Measurements from ENCODE around the gene DCD. TPM values are rescaled to one million over a fixed set of nuclear protein-coding genes. Genes with fewer than 3 reads are reported as not detected.
"Not testable (repeated sequence)": the region's sequence is repeated elsewhere in the genome, so short reads cannot be mapped to it uniquely, and the experiment has no call there.

Gene DCD
- total RNA-seq, 8 experiments from 2014 or later: not detected

- peak in 1 of 8 experiments; percentile 21 for ATAC-seq (replicated peaks in 6 of 8)
- 0 to 77% (median 67%) methylated on average over 1 to 3 of the region's 3 CpGs; no CpG with 5 or more reads in 2 of the 10 experiments for WGBS, 10 experiments
These were observed 17.0 kb upstream of the DCD start for GRCh38 chr12:54665022-54665635.

DNA sequence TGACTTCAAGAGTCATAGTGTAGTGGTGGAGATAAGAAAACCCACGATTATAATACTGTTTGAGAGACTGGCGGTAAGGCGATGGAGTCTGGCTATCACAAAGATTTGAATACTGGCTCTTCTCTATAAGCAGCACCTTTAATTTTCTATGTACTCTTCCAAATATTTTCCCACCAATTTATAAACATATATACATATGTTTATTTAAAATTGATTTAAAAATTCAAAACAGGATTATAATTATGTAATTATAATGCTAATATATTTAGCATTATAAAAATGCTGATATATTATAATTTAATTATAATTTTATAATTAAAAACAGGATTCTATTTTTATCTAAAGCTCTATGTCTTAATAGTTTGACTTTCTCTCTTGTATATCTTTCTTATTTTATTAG, 15.4 kb upstream of the DCD start:
- Histone ChIP-seq H3K27ac (no peak overlapping the region), H3K4me3 (no peak overlapping the region), H3K4me1 (replicated peaks in 1 of 2) (no peaks in the 10 kb centered on the region)
- WGBS, 10 experiments: 56 to 100% (median 80%) methylated on average over 1 to 3 of the region's 3 CpGs; no CpG with 5 or more reads in 2 of the 10 experiments
- in situ Hi-C loops (cut with MboI; ENCODE audit: low pct_unique_long_range_greater_than_20kb in 2 of 9, low sequenced_read_pairs in 9 of 9, unreplicated experiment in 9 of 9): no loop called here
- ATAC-seq (replicated peaks in 6 of 8): no peak

More at GRCh38 chr12:54665022-54665635, 17.0 kb upstream of the DCD start:
- in situ Hi-C loops (cut with MboI; ENCODE audit: low pct_unique_long_range_greater_than_20kb in 2 of 9, low sequenced_read_pairs in 9 of 9, unreplicated experiment in 9 of 9); H3K4me1 ChIP-seq (replicated peaks in 1 of 2); H3K4me3 ChIP-seq; H3K27ac ChIP-seq: not testable (repeated sequence)

GRCh38 chr12:54662026-54662425, 13.9 kb upstream of the DCD start:
- H3K27ac ChIP-seq: peak overlapping the region in 1 of 2 donors; percentile 27
- in situ Hi-C loops (cut with MboI; ENCODE audit: low pct_unique_long_range_greater_than_20kb in 2 of 9, low sequenced_read_pairs in 9 of 9, unreplicated experiment in 9 of 9): no loop called here
- no peak overlapping the region for H3K4me3 ChIP-seq
- peak in 5 of 8 experiments; percentile 75 to 95 (median 87) for ATAC-seq (replicated peaks in 6 of 8)
- H3K4me1 ChIP-seq (replicated peaks in 1 of 2): no peaks in the 10 kb centered on the region
- 5 to 70% (median 39%) methylated on average over 1 to 3 of the region's 3 CpGs for WGBS, 10 experiments

DNA sequence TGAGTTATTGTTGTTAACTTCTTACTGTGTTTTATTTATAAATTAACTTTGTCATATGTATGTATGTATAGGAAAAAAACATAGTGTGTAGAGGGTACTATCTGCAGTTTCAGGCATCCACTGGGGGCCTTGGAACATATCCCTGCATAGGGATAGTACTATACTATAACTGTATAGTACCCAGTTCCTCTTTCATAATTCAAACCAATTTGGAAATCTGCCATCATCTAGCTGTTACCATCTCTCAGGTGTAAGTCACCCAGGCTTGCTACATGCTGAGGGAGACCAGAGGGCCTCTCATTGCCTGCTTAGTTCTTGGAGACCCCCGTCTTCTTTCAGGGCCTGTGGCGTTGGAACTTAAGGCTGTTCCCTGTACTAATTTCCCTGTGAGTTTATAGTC, 12.9 kb upstream of the DCD start:
- in situ Hi-C loops (cut with MboI; ENCODE audit: low pct_unique_long_range_greater_than_20kb in 2 of 9, low sequenced_read_pairs in 9 of 9, unreplicated experiment in 9 of 9): no loop called here
- H3K4me3 ChIP-seq: no peak overlapping the region
- 14 to 100% (median 83%) methylated on average over 1 of the region's 2 CpGs; no CpG with 5 or more reads in 7 of the 10 experiments for WGBS, 10 experiments
- ATAC-seq (replicated peaks in 6 of 8): no peak
- H3K27ac ChIP-seq: no peak overlapping the region
- H3K4me1 ChIP-seq (replicated peaks in 1 of 2): peaks cover 0 to 5% of the 10 kb centered on the region in 2 donors

GRCh38 chr12:54660320-54660962, 12.3 kb upstream of the DCD start:
- H3K27ac ChIP-seq: no peak overlapping the region
- ATAC-seq (replicated peaks in 6 of 8): no peak
- H3K4me3 ChIP-seq: no peak overlapping the region
- in situ Hi-C loops (cut with MboI; ENCODE audit: low pct_unique_long_range_greater_than_20kb in 2 of 9, low sequenced_read_pairs in 9 of 9, unreplicated experiment in 9 of 9): no loop called here
- peaks cover 0 to 5% of the 10 kb centered on the region in 2 donors for H3K4me1 ChIP-seq (replicated peaks in 1 of 2)
- 6 to 92% (median 64%) methylated on average over 1 to 10 of the region's 10 CpGs for WGBS, 10 experiments

- WGBS, 10 experiments: 15 to 93% (median 85%) methylated on average over 1 to 7 of the region's 19 CpGs; no CpG with 5 or more reads in 1 of the 10 experiments
- Histone ChIP-seq H3K27ac (no peak overlapping the region), H3K4me3 (no peak overlapping the region), H3K4me1 (replicated peaks in 1 of 2) (peaks cover 5 to 13% of the 10 kb centered on the region in 2 donors)
- ATAC-seq (replicated peaks in 6 of 8): peak in 3 of 8 experiments; percentile 85 to 86 (median 86)
- in situ Hi-C loops (cut with MboI; ENCODE audit: low pct_unique_long_range_greater_than_20kb in 2 of 9, low sequenced_read_pairs in 9 of 9, unreplicated experiment in 9 of 9): no loop called here
These were observed 10.4 kb upstream of the DCD start for GRCh38 chr12:54658306-54659264.

- no peak overlapping the region for H3K27ac ChIP-seq
- ATAC-seq (replicated peaks in 6 of 8): peak in 6 of 8 experiments; percentile 24 to 71 (median 51)
- in situ Hi-C loops (cut with MboI; ENCODE audit: low pct_unique_long_range_greater_than_20kb in 2 of 9, low sequenced_read_pairs in 9 of 9, unreplicated experiment in 9 of 9): no loop called here
- WGBS, 10 experiments: 17 to 100% (median 87%) methylated on average over 1 to 6 of the region's 6 CpGs; no CpG with 5 or more reads in 3 of the 10 experiments
- peaks cover 5 to 13% of the 10 kb centered on the region in 2 donors for H3K4me1 ChIP-seq (replicated peaks in 1 of 2)
- H3K4me3 ChIP-seq: no peak overlapping the region
These were observed 9.0 kb upstream of the DCD start for GRCh38 chr12:54657105-54657607.

GRCh38 chr12:54654926-54655325, 6.8 kb upstream of the DCD start:
- H3K4me3 ChIP-seq: no peak overlapping the region
- H3K4me1 ChIP-seq (replicated peaks in 1 of 2): peaks cover 5 to 13% of the 10 kb centered on the region in 2 donors
- H3K27ac ChIP-seq: peak overlapping the region in 1 of 2 donors; percentile 39
- peak in 3 of 8 experiments; percentile 30 to 61 (median 58) for ATAC-seq (replicated peaks in 6 of 8)
- in situ Hi-C loops (cut with MboI; ENCODE audit: low pct_unique_long_range_greater_than_20kb in 2 of 9, low sequenced_read_pairs in 9 of 9, unreplicated experiment in 9 of 9): no loop called here
- WGBS, 10 experiments: 0 to 51% (median 19%) methylated on average over 1 to 2 of the region's 2 CpGs; no CpG with 5 or more reads in 7 of the 10 experiments

GRCh38 chr12:54653025-54653424, 4.9 kb upstream of the DCD start:
- H3K4me3 ChIP-seq: no peak overlapping the region
- in situ Hi-C loops (cut with MboI; ENCODE audit: low pct_unique_long_range_greater_than_20kb in 2 of 9, low sequenced_read_pairs in 9 of 9, unreplicated experiment in 9 of 9): no loop called here
- H3K4me1 ChIP-seq (replicated peaks in 1 of 2): peaks cover 5 to 13% of the 10 kb centered on the region in 2 donors
- ATAC-seq (replicated peaks in 6 of 8): no peak
- H3K27ac ChIP-seq: no peak overlapping the region
- 20 to 84% (median 56%) methylated on average over 1 to 8 of the region's 9 CpGs; no CpG with 5 or more reads in 1 of the 10 experiments for WGBS, 10 experiments

- H3K4me1 ChIP-seq (replicated peaks in 1 of 2): peaks cover 5 to 7% of the 10 kb centered on the region in 2 donors
- no peak overlapping the region for H3K4me3 ChIP-seq
- WGBS, 10 experiments: 29 to 87% (median 65%) methylated on average over 2 to 5 of the region's 5 CpGs; no CpG with 5 or more reads in 1 of the 10 experiments
- in situ Hi-C loops (cut with MboI; ENCODE audit: low pct_unique_long_range_greater_than_20kb in 2 of 9, low sequenced_read_pairs in 9 of 9, unreplicated experiment in 9 of 9): no loop called here
- H3K27ac ChIP-seq: no peak overlapping the region
- ATAC-seq (replicated peaks in 6 of 8): no peak
These were observed 2.7 kb upstream of the DCD start for GRCh38 chr12:54650889-54651288.

GRCh38 chr12:54650409-54650808, 2.2 kb upstream of the DCD start:
- in situ Hi-C loops (cut with MboI; ENCODE audit: low pct_unique_long_range_greater_than_20kb in 2 of 9, low sequenced_read_pairs in 9 of 9, unreplicated experiment in 9 of 9): no loop called here
- WGBS, 10 experiments: 49 to 100% (median 57%) methylated on average over 1 to 4 of the region's 4 CpGs; no CpG with 5 or more reads in 1 of the 10 experiments
- H3K27ac ChIP-seq: no peak overlapping the region
- H3K4me3 ChIP-seq: no peak overlapping the region
- ATAC-seq (replicated peaks in 6 of 8): peak in 1 of 8 experiments; percentile 20
- H3K4me1 ChIP-seq (replicated peaks in 1 of 2): peaks cover 5 to 7% of the 10 kb centered on the region in 2 donors

GRCh38 chr12:54649825-54650224, 1.7 kb upstream of the DCD start:
- in situ Hi-C loops (cut with MboI; ENCODE audit: low pct_unique_long_range_greater_than_20kb in 2 of 9, low sequenced_read_pairs in 9 of 9, unreplicated experiment in 9 of 9): no loop called here
- H3K4me3 ChIP-seq: no peak overlapping the region
- no peak overlapping the region for H3K27ac ChIP-seq
- no peak for ATAC-seq (replicated peaks in 6 of 8)
- H3K4me1 ChIP-seq (replicated peaks in 1 of 2): peaks cover under 1 to 4% of the 10 kb centered on the region in 2 donors
- 0 to 40% (median 0%) methylated on average over 1 of the region's 1 CpG; no CpG with 5 or more reads in 7 of the 10 experiments for WGBS, 10 experiments

Data from motor neuron (in vitro differentiated cells).